Measurements from ENCODE around the gene RPL34. TPM values are rescaled to one million over a fixed set of nuclear protein-coding genes. Genes with fewer than 3 reads are reported as not detected.

RPL34 gene
- polyA plus RNA-seq, 2 of the 4 experiments (the other 2 are of a cell fraction) = 949 to 1,255 TPM

- no peak for DNase-seq (ENCODE audit: low read depth in 1 of 2, low spot score in 1 of 2)
Observed at GRCh38 chr4:108586778-108587177, 33.6 kb upstream of the RPL34 start.

GRCh38 chr4:108588878-108589277 is 31.5 kb upstream of the RPL34 start:
- FAIRE-seq (no peak), ATAC-seq (no peak), DNase-seq (ENCODE audit: low read depth in 1 of 2, low spot score in 1 of 2) (no peak)
- 75% methylated on average over 1 of the region's 1 CpG for WGBS (ENCODE audit: missing lambda C conversion rate)
- TF ChIP-seq BCL3 (IDR thresholded peaks at IDR 0.05) (no peak), HOXB5 (CRISPR knock-in tag; IDR thresholded peaks at IDR 0.05) (no peak), NPAS2 (CRISPR knock-in tag; IDR thresholded peaks at IDR 0.05; ENCODE audit: borderline replicate concordance) (no peak), MAX (IDR thresholded peaks at IDR 0.05) (no peak), PHF8 (IDR thresholded peaks at IDR 0.05; ENCODE audit: borderline replicate concordance, low read depth) (no peak)
- ChIA-PET POLR2A (no interaction called here), CTCF (interaction anchor here (0.6 to 2.9 kb wide), 2 partner anchors 16 kb away, joined by 4 to 10 read pairs; no protein-coding TSS in a partner anchor)
- Histone ChIP-seq H3K27ac (no peak overlapping the region), H3K9me3 (no peaks in the 10 kb centered on the region), H3K4me3 (no peak overlapping the region), H3K4me1 (no peaks in the 10 kb centered on the region), H3K4me2 (no peak overlapping the region)

More at GRCh38 chr4:108586778-108587177, 33.6 kb upstream of the RPL34 start:
- Histone ChIP-seq H3K4me2 (no peak overlapping the region), H3K4me3 (no peak overlapping the region), H3K4me1 (no peaks in the 10 kb centered on the region), H3K9me3 (no peaks in the 10 kb centered on the region), H3K27ac (no peak overlapping the region)
- ATAC-seq = no peak
- ChIA-PET POLR2A (no interaction called here), CTCF (interaction anchor here (2.9 kb wide), 1 partner anchor 14 kb away, joined by 10 read pairs; no protein-coding TSS in a partner anchor)
- FAIRE-seq = no peak
- WGBS (ENCODE audit: missing lambda C conversion rate) = 64% methylated on average over 2 of the region's 3 CpGs
- TF ChIP-seq RARB (CRISPR knock-in tag; IDR thresholded peaks at IDR 0.05) (no peak), RFX5 (IDR thresholded peaks at IDR 0.05) (no peak), FOSL2 (IDR thresholded peaks at IDR 0.05) (no peak), FOSL2 (CRISPR knock-in tag; IDR thresholded peaks at IDR 0.05) (no peak), EHF (CRISPR knock-in tag; IDR thresholded peaks at IDR 0.05) (no peak), ZC3H11A (IDR thresholded peaks at IDR 0.05) (no peak), SREBF2 (IDR thresholded peaks at IDR 0.05) (no peak), HMGXB4 (CRISPR knock-in tag; IDR thresholded peaks at IDR 0.05; ENCODE audit: borderline replicate concordance) (no peak), RCOR1 (IDR thresholded peaks at IDR 0.05; ENCODE audit: low read depth, low read length) (no peak), RNF2 (IDR thresholded peaks at IDR 0.05; ENCODE audit: borderline replicate concordance, low read depth) (no peak), POLR2AphosphoS2 (conservative IDR thresholded peaks at IDR 0.05; ENCODE audit: low read length) (no peak), KDM1A (IDR thresholded peaks at IDR 0.05; ENCODE audit: low read depth) (no peak), FOXS1 (CRISPR knock-in tag; IDR thresholded peaks at IDR 0.05) (no peak), SMC3 (IDR thresholded peaks at IDR 0.05) (no peak)

- H3K4me2 ChIP-seq = no peak overlapping the region; the same call in 2 of the 3 replicates
- FAIRE-seq = no peak
- no peaks in the 10 kb centered on the region for H3K9me3 ChIP-seq
- DNase-seq (ENCODE audit: low read depth in 1 of 2, low spot score in 1 of 2) = no peak
- WGBS (ENCODE audit: missing lambda C conversion rate) = 20% methylated on average over 2 of the region's 2 CpGs
- no peak for ATAC-seq
- ChIA-PET CTCF (interaction anchor here (1.1 to 1.3 kb wide), 2 partner anchors 17 to 571 kb away, joined by 3 to 4 read pairs; no protein-coding TSS in a partner anchor), POLR2A (no interaction called here)
- no peak overlapping the region for H3K4me3 ChIP-seq
- H3K4me1 ChIP-seq = no peaks in the 10 kb centered on the region
- H3K27ac ChIP-seq = no peak overlapping the region
- TF ChIP-seq TP53 (CRISPR knock-in tag; IDR thresholded peaks at IDR 0.05) (no peak), FOSL2 (IDR thresholded peaks at IDR 0.05) (no peak), FOSL2 (CRISPR knock-in tag; IDR thresholded peaks at IDR 0.05) (no peak), CBX2 (IDR thresholded peaks at IDR 0.05; ENCODE audit: borderline replicate concordance, low read depth) (no peak), JUN (IDR thresholded peaks at IDR 0.05) (no peak), GATA3 (IDR thresholded peaks at IDR 0.05; ENCODE audit: borderline replicate concordance) (no peak), MAX (IDR thresholded peaks at IDR 0.05) (no peak), NFE2L2 (conservative IDR thresholded peaks at IDR 0.05; ENCODE audit: low read length) (no peak), RFX5 (IDR thresholded peaks at IDR 0.05) (no peak), BHLHE40 (IDR thresholded peaks at IDR 0.05; ENCODE audit: low read depth, low read length) (no peak), HDAC2 (IDR thresholded peaks at IDR 0.05) (no peak), RARB (CRISPR knock-in tag; IDR thresholded peaks at IDR 0.05) (no peak), ELK1 (IDR thresholded peaks at IDR 0.05; ENCODE audit: low read depth, low read length) (no peak), RNF2 (IDR thresholded peaks at IDR 0.05; ENCODE audit: borderline replicate concordance, low read depth) (no peak)
Observed at GRCh38 chr4:108589961-108590360, 30.4 kb upstream of the RPL34 start.

Data from A549 (cell line).